Fibroblast of lung (primary cell): ENCODE results near the gene KCNK2. TPM values are rescaled to one million over a fixed set of nuclear protein-coding genes. Genes with fewer than 3 reads are reported as not detected.
A peak's percentile ranks its signal among the peaks of the same experiment; 100 is the strongest.

Source experiments
- DNase-seq, 2 donors: peaks; one replicate each; pipeline versions ENCODE4 v3.0.0 to v3.0.0-alpha.2; 2010; ENCODE audit warnings: low read depth in 2 of 2
- H2AFZ ChIP-seq: 2 replicates; pipeline ENCODE4 v1.5.1; 2012; ENCODE audit warnings: low read length, control low read depth, inconsistent platforms
- H3K27ac ChIP-seq: 2 replicates; pipeline ENCODE4 v1.5.1; 2011; ENCODE audit warnings: low read length, control low read depth; ENCODE audit not compliant: insufficient read depth
- H3K27me3 ChIP-seq: 2 replicates; pipeline ENCODE4 v1.5.1; 2011; ENCODE audit warnings: mild to moderate bottlenecking, low read length; ENCODE audit not compliant: control insufficient read depth, insufficient read depth
- H3K36me3 ChIP-seq: 2 replicates; pipeline ENCODE4 v1.5.1; 2011; ENCODE audit warnings: low read length; ENCODE audit not compliant: control insufficient read depth, insufficient read depth
- H3K4me1 ChIP-seq: 2 replicates; pipeline ENCODE4 v1.5.1; 2011; ENCODE audit warnings: low read length; ENCODE audit not compliant: control insufficient read depth, insufficient read depth; ENCODE audit errors: extremely low read depth
- H3K4me2 ChIP-seq: 2 replicates; pipeline ENCODE4 v1.5.1; 2011; ENCODE audit warnings: low read length, control low read depth; ENCODE audit not compliant: insufficient read depth; ENCODE audit errors: extremely low read depth
- H3K4me3 ChIP-seq, 4 experiments: fragments of 200-600 bp in 1 of 4; sonication (generic) in 1 of 4; replicated peaks in 1 of 4; 2 replicates each; pipeline ENCODE4 v1.5.1; 2011 to 2016; ENCODE audit warnings: low read length in 4 of 4, low read depth in 3 of 4, mild to moderate bottlenecking in 3 of 4, control low read depth in 2 of 4, inconsistent platforms in 1 of 4, mixed read lengths in 1 of 4; ENCODE audit not compliant: insufficient read depth in 1 of 4; ENCODE audit errors: control extremely low read depth in 1 of 4
- H3K79me2 ChIP-seq: 2 replicates; pipeline ENCODE4 v1.5.1; 2012; ENCODE audit warnings: mild to moderate bottlenecking, low read length, inconsistent platforms; ENCODE audit not compliant: control insufficient read depth, insufficient read depth
- H3K9ac ChIP-seq: 2 replicates; pipeline ENCODE4 v1.5.1; 2011; ENCODE audit warnings: mild to moderate bottlenecking, low read length, control low read depth; ENCODE audit not compliant: insufficient read depth
- H3K9me3 ChIP-seq: 2 replicates; pipeline ENCODE4 v1.5.1; 2012; ENCODE audit warnings: low read depth, low read length; ENCODE audit not compliant: control insufficient read depth, insufficient read depth
- H4K20me1 ChIP-seq: 2 replicates; pipeline ENCODE4 v1.5.1; 2011; ENCODE audit warnings: low read length; ENCODE audit not compliant: control insufficient read depth, insufficient read depth; ENCODE audit errors: extremely low read depth
- EZH2 ChIP-seq: IDR thresholded peaks from 2 replicates; pipeline ENCODE4 v1.5.1; 2012; ENCODE audit warnings: low read length, control low read depth, mild to moderate bottlenecking; ENCODE audit errors: missing control alignments
- polyA plus RNA-seq, 2 donors: library from polyadenylated mRNA; depleted of rRNA in 1 of 2; stranded (reverse) in 1 of 2; unstranded in 1 of 2; fragments of >200 nt; gene quantifications; 2 replicates each; pipeline ENCODE4 v1.2.1, GENCODE V29; 2011 to 2012; ENCODE audit warnings: missing spikeins in 1 of 2
- total RNA-seq: library from RNA; depleted of rRNA; stranded (reverse); fragments of >200 nt; gene quantifications from 2 replicates; pipeline ENCODE4 v1.2.1, GENCODE V29; 2014
- TF ChIP-seq, protein P1 (sequence below), 2 donors: IDR thresholded peaks in 1 of 2; conservative IDR thresholded peaks in 1 of 2; 1 replicate in 1 of 2; 2 replicates in 1 of 2; pipeline ENCODE4 v1.5.1; 2011 to 2012; ENCODE audit warnings: low read length in 2 of 2, control low read depth in 1 of 2, inconsistent platforms in 1 of 2, low read depth in 1 of 2, mild to moderate bottlenecking in 1 of 2

KCNK2 gene
- total and polyA plus RNA-seq, 2 donors (not counting 1 experiment from before 2014, with no cell fraction given), result 6.4 to 25.6 TPM

DNA sequence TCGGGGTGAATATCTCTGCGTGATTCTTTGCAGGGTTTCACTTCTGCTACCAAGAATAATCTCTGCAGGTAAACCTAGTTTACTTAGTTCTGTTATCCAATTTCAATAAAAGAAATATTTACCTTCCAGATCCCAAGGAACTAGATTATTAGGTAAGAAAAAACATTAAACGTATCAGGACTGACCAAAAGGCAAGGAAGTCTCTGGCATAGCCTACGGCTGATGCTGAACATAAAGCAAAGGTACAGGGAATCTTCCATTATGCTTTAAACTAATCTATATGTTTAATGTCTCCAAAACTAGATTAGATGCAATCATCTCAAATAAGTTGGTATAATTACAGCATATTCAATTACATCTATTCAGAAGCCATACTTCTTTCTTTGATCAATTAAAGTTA, 168.9 kb downstream of the KCNK2 start:
- DNase-seq, result no peak
- no peak for TF ChIP-seq EZH2
- TF ChIP-seq, protein P1, sequence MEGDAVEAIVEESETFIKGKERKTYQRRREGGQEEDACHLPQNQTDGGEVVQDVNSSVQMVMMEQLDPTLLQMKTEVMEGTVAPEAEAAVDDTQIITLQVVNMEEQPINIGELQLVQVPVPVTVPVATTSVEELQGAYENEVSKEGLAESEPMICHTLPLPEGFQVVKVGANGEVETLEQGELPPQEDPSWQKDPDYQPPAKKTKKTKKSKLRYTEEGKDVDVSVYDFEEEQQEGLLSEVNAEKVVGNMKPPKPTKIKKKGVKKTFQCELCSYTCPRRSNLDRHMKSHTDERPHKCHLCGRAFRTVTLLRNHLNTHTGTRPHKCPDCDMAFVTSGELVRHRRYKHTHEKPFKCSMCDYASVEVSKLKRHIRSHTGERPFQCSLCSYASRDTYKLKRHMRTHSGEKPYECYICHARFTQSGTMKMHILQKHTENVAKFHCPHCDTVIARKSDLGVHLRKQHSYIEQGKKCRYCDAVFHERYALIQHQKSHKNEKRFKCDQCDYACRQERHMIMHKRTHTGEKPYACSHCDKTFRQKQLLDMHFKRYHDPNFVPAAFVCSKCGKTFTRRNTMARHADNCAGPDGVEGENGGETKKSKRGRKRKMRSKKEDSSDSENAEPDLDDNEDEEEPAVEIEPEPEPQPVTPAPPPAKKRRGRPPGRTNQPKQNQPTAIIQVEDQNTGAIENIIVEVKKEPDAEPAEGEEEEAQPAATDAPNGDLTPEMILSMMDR (conservative IDR thresholded peaks at IDR 0.05 in 1 of 2, IDR thresholded peaks at IDR 0.05 in 1 of 2; ENCODE audit: low read depth in 1 of 2, low read length in 2 of 2), result no peak
- Histone ChIP-seq H3K9me3 (no peaks in the 10 kb centered on the region), H3K4me1 (no peaks in the 10 kb centered on the region), H3K4me2 (no peak overlapping the region), H3K4me3 (no peak overlapping the region), H3K27ac (no peak overlapping the region), H3K36me3 (no peaks in the 10 kb centered on the region), H3K79me2 (no peaks in the 10 kb centered on the region), H3K9ac (no peak overlapping the region), H2AFZ (no peak overlapping the region), H4K20me1 (no peaks in the 10 kb centered on the region), H3K27me3 (no peaks in the 10 kb centered on the region)

- Histone ChIP-seq H3K27me3 (no peaks in the 10 kb centered on the region), H3K4me2 (no peak overlapping the region), H2AFZ (no peak overlapping the region), H3K4me3 (no peak overlapping the region), H3K79me2 (no peaks in the 10 kb centered on the region), H3K9me3 (no peaks in the 10 kb centered on the region), H3K9ac (no peak overlapping the region), H4K20me1 (no peaks in the 10 kb centered on the region), H3K4me1 (no peaks in the 10 kb centered on the region), H3K27ac (no peak overlapping the region), H3K36me3 (no peaks in the 10 kb centered on the region)
- DNase-seq, result no peak
- TF ChIP-seq, protein P1 (conservative IDR thresholded peaks at IDR 0.05 in 1 of 2, IDR thresholded peaks at IDR 0.05 in 1 of 2; ENCODE audit: low read depth in 1 of 2, low read length in 2 of 2), result no peak
- no peak for TF ChIP-seq EZH2
Observed at GRCh38 chr1:215252164-215252563, 169.6 kb downstream of the KCNK2 start.

DNA sequence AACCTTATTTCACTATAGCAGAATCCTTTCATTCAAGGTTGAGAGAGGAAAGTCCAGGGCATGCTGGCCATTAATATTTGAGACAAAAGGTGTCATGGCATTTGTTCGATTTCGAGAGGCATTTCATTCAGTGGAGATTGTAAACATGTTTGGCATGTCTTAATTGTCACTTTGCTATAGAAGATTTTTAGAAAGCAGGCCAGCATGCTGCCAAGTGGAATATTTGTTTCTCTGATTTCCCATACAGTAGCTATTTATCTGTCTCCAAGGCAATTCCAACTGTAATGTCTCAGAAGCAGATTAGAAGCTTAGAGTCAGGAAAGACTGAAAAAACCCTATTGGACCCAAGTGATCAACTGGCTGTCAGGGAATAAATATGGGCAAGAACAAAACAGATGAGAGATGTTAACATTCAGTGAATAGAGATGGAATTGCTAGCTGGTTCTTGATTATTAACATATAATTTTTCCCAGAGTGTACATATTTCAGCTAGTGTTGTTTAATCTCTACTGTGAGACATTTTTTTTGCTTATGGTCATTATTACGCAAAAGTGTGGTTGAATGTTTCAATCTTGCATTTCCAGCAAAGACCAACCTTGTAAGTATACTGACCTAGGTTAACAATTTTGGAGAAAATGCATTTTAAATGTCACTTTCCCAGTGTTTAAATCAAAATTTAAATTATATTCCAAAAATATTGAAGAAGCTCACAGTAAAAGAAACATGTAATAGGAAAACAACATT, 174.6 kb downstream of the KCNK2 start:
- no peak overlapping the region for H3K9ac ChIP-seq
- peak in 1 of 2 donors; percentile 75 for DNase-seq
- no peak overlapping the region for H3K4me3 ChIP-seq
- H3K9me3 ChIP-seq, result no peaks in the 10 kb centered on the region
- no peaks in the 10 kb centered on the region for H3K27me3 ChIP-seq
- no peak overlapping the region for H3K4me2 ChIP-seq
- no peaks in the 10 kb centered on the region for H3K79me2 ChIP-seq
- H3K4me1 ChIP-seq, result no peaks in the 10 kb centered on the region
- no peak overlapping the region for H2AFZ ChIP-seq
- TF ChIP-seq, protein P1 (conservative IDR thresholded peaks at IDR 0.05 in 1 of 2, IDR thresholded peaks at IDR 0.05 in 1 of 2; ENCODE audit: low read depth in 1 of 2, low read length in 2 of 2), result no peak
- TF ChIP-seq EZH2, result no peak
- H4K20me1 ChIP-seq, result no peaks in the 10 kb centered on the region
- no peaks in the 10 kb centered on the region for H3K36me3 ChIP-seq
- no peak overlapping the region for H3K27ac ChIP-seq
